Esophagus squamous epithelium (tissue), 5 donors: Measurements from ENCODE around the gene PRDM12. TPM values are rescaled to one million over a fixed set of nuclear protein-coding genes. Genes with fewer than 3 reads are reported as not detected.

Experiments used
- DNase-seq: peaks from one replicate; lab custom pipeline; 2025; lab: John Stamatoyannopoulos, UW
- H3K27ac ChIP-seq, 4 donors: fragments of 200-600 bp; sonication (generic); one replicate each; pipeline ENCODE4 v1.5.1; 2016 to 2019; ENCODE audit warnings: mild to moderate bottlenecking in 1 of 4
- H3K27me3 ChIP-seq, 4 donors: fragments of 200-600 bp; sonication (generic); 1 replicate in 3 of 4; 2 replicates in 1 of 4; pipeline versions ENCODE4 v1.5.1 to v1.6.0; 2017 to 2021; ENCODE audit warnings: antibody characterized with exemption in 1 of 4
- H3K36me3 ChIP-seq, 3 donors: fragments of 200-600 bp; sonication (generic); one replicate each; pipeline ENCODE4 v1.5.1; 2016 to 2019
- H3K4me1 ChIP-seq, 3 donors: fragments of 200-600 bp; sonication (generic); one replicate each; pipeline ENCODE4 v1.5.1; 2017 to 2019
- H3K4me3 ChIP-seq, 4 donors: fragments of 200-600 bp; sonication (generic); 1 replicate in 3 of 4; 2 replicates in 1 of 4; pipeline ENCODE4 v1.5.1; 2016 to 2019; ENCODE audit warnings: mild to moderate bottlenecking in 2 of 4, moderate library complexity in 1 of 4
- H3K9me3 ChIP-seq, 3 donors: fragments of 200-600 bp; sonication (generic); one replicate each; pipeline ENCODE4 v1.5.1; 2016 to 2019
- CTCF ChIP-seq, 6 experiments: fragments of 450-650 bp in 4 of 6; fragments of 200-600 bp in 2 of 6; sonication (generic) in 2 of 6; IDR thresholded peaks; one replicate each; pipeline ENCODE4 v1.5.1; 2016 to 2019; ENCODE audit warnings: antibody characterized with exemption in 6 of 6, mild to moderate bottlenecking in 4 of 6, moderate library complexity in 4 of 6
- POLR2A ChIP-seq, 4 donors: fragments of 450-650 bp; IDR thresholded peaks; one replicate each; pipeline ENCODE4 v1.6.1; 2017; ENCODE audit warnings: antibody characterized with exemption in 4 of 4, mild to moderate bottlenecking in 4 of 4, moderate library complexity in 3 of 4
- WGBS, 2 donors: methylation state at CpG; one replicate each; pipeline ENCODE4 v1.1.5; 2018; 5-methylcytosine and 5-hydroxymethylcytosine counted together
- intact Hi-C: fragments of 100-400 bp; cut with DNase I; formaldehyde crosslinking; loops from one replicate; pipeline ENCODE4 v1.15.0; 2022
- total RNA-seq, 4 donors: library from RNA; depleted of rRNA; stranded (reverse); fragments of >200 nt; gene quantifications; one replicate each; pipeline ENCODE4 v1.1.0, GENCODE V29; 2016
- donor health status: DM: yes; HTN: yes; CAD: no.

PRDM12 gene
- total RNA-seq, 4 donors from 2014 or later: not detected

- H3K27ac ChIP-seq: no peak overlapping the region
- intact Hi-C loops: no loop called here
- H3K27me3 ChIP-seq: no peaks in the 10 kb centered on the region
- no peak for TF ChIP-seq POLR2A (IDR thresholded peaks at IDR 0.05)
- no peak for TF ChIP-seq CTCF (IDR thresholded peaks at IDR 0.05)
- no peak for DNase-seq
- no peaks in the 10 kb centered on the region for H3K4me1 ChIP-seq
- 86 to 87% methylated on average over 23 to 30 of the region's 37 CpGs for WGBS, 2 donors
- peaks cover 0 to 53% (median 26%) of the 10 kb centered on the region in 3 donors for H3K36me3 ChIP-seq
- no peaks in the 10 kb centered on the region for H3K9me3 ChIP-seq
- no peak overlapping the region for H3K4me3 ChIP-seq
Measured at GRCh38 chr9:130638284-130639123, 25.9 kb upstream of the PRDM12 start.

GRCh38 chr9:130639124-130639765 is 25.1 kb upstream of the PRDM12 start:
- intact Hi-C loops: no loop called here
- H3K4me1 ChIP-seq: no peaks in the 10 kb centered on the region
- H3K4me3 ChIP-seq: no peak overlapping the region
- H3K9me3 ChIP-seq: no peaks in the 10 kb centered on the region
- H3K27me3 ChIP-seq: no peaks in the 10 kb centered on the region
- peaks cover 0 to 45% (median 22%) of the 10 kb centered on the region in 3 donors for H3K36me3 ChIP-seq
- no peak overlapping the region for H3K27ac ChIP-seq
- no peak for DNase-seq
- 72 to 77% methylated on average over 18 to 20 of the region's 20 CpGs for WGBS, 2 donors
- TF ChIP-seq CTCF (IDR thresholded peaks at IDR 0.05) (no peak), POLR2A (IDR thresholded peaks at IDR 0.05) (no peak)

GRCh38 chr9:130639866-130640555 is 24.4 kb upstream of the PRDM12 start:
- H3K4me3 ChIP-seq: no peak overlapping the region
- no peak for DNase-seq
- WGBS, 2 donors: 90 to 93% methylated on average over 6 to 7 of the region's 17 CpGs
- H3K27me3 ChIP-seq: no peaks in the 10 kb centered on the region
- no peaks in the 10 kb centered on the region for H3K4me1 ChIP-seq
- H3K27ac ChIP-seq: no peak overlapping the region
- no peaks in the 10 kb centered on the region for H3K9me3 ChIP-seq
- intact Hi-C loops: no loop called here
- peaks cover 0 to 38% (median 14%) of the 10 kb centered on the region in 3 donors for H3K36me3 ChIP-seq
- TF ChIP-seq POLR2A (IDR thresholded peaks at IDR 0.05) (no peak), CTCF (IDR thresholded peaks at IDR 0.05) (no peak)

GRCh38 chr9:130640681-130641080 is 23.7 kb upstream of the PRDM12 start:
- DNase-seq: no peak
- H3K27me3 ChIP-seq: no peaks in the 10 kb centered on the region
- no peak overlapping the region for H3K4me3 ChIP-seq
- no peaks in the 10 kb centered on the region for H3K9me3 ChIP-seq
- H3K36me3 ChIP-seq: peaks cover 0 to 31% (median 10%) of the 10 kb centered on the region in 3 donors
- TF ChIP-seq POLR2A (IDR thresholded peaks at IDR 0.05) (no peak), CTCF (IDR thresholded peaks at IDR 0.05) (no peak)
- intact Hi-C loops: no loop called here
- no peak overlapping the region for H3K27ac ChIP-seq
- WGBS, 2 donors: 64 to 72% methylated on average over 5 of the region's 7 CpGs
- H3K4me1 ChIP-seq: no peaks in the 10 kb centered on the region
